Natural killer cell treated with Interleukin-12 subunit alpha and Interleukin-12 subunit beta and Interleukin-15 and Interleukin-18, amount 100 ng/mL, for 72 hours (primary cell): Measurements from ENCODE around the gene METTL26. TPM values are rescaled to one million over a fixed set of nuclear protein-coding genes. Genes with fewer than 3 reads are reported as not detected.

Experiments used
- ATAC-seq, 2 donors: fragments of 150-1000 bp; cut with Tn5 transposase in 1 of 2; sonication (Bioruptor Pico), chemical (Tn5 transposase) in 1 of 2; 2 replicates each; pipeline ENCODE4 v1.10.0; 2021
- DNase-seq: peaks from one replicate; pipeline ENCODE4 v3.0.0; 2022; ENCODE audit warnings: low spot score
- H3K27ac Mint-ChIP-seq, 2 donors: 1 replicate in 1 of 2; 2 replicates in 1 of 2; pipeline ENCODE4 v1.8.0; 2022; ENCODE audit warnings: mixed read lengths in 2 of 2, mild to moderate bottlenecking in 1 of 2, moderate library complexity in 1 of 2
- H3K27me3 Mint-ChIP-seq, 2 donors: 1 replicate in 1 of 2; 2 replicates in 1 of 2; pipeline ENCODE4 v1.8.0; 2022; ENCODE audit warnings: mixed read lengths in 2 of 2
- H3K36me3 Mint-ChIP-seq: one replicate; pipeline ENCODE4 v1.8.0; 2022; ENCODE audit warnings: mixed read lengths
- H3K4me1 Mint-ChIP-seq, 2 donors: 1 replicate in 1 of 2; 2 replicates in 1 of 2; pipeline ENCODE4 v1.8.0; 2022; ENCODE audit warnings: low read depth in 2 of 2, mixed read lengths in 2 of 2, mild to moderate bottlenecking in 1 of 2
- H3K4me3 Mint-ChIP-seq: one replicate; pipeline ENCODE4 v1.8.0; 2022; ENCODE audit warnings: mixed read lengths
- H3K9me3 Mint-ChIP-seq: 2 replicates; pipeline ENCODE4 v1.8.0; 2022; ENCODE audit warnings: mixed read lengths
- total RNA-seq, 2 donors: library from RNA; stranded (reverse); gene quantifications; one replicate each; pipeline ENCODE4 v1.2.3, GENCODE V29; 2022

The METTL26 gene
- total RNA-seq, 2 donors from 2014 or later, result 93.7 to 115 TPM

GRCh38 chr16:624526-625070 is 11.5 kb downstream of the METTL26 start:
- no peaks in the 10 kb centered on the region for H3K4me1 Mint-ChIP-seq
- no peaks in the 10 kb centered on the region for H3K27me3 Mint-ChIP-seq
- no peak overlapping the region for H3K4me3 Mint-ChIP-seq
- no peaks in the 10 kb centered on the region for H3K36me3 Mint-ChIP-seq
- no peak overlapping the region for H3K27ac Mint-ChIP-seq
- DNase-seq, result no peak
- no peak for ATAC-seq
- no peaks in the 10 kb centered on the region for H3K9me3 Mint-ChIP-seq

- no peak for ATAC-seq
- peaks cover 0 to 3% of the 10 kb centered on the region in 2 donors for H3K4me1 Mint-ChIP-seq
- H3K27ac Mint-ChIP-seq, result no peak overlapping the region
- H3K4me3 Mint-ChIP-seq, result no peak overlapping the region
- DNase-seq, result no peak
- H3K36me3 Mint-ChIP-seq, result no peaks in the 10 kb centered on the region
- H3K27me3 Mint-ChIP-seq, result no peaks in the 10 kb centered on the region
- H3K9me3 Mint-ChIP-seq, result no peaks in the 10 kb centered on the region
These were observed 13.2 kb downstream of the METTL26 start for GRCh38 chr16:622920-623280.

- no peaks in the 10 kb centered on the region for H3K27me3 Mint-ChIP-seq
- peaks cover 0 to 3% of the 10 kb centered on the region in 2 donors for H3K4me1 Mint-ChIP-seq
- no peak overlapping the region for H3K4me3 Mint-ChIP-seq
- DNase-seq (no peak), ATAC-seq (no peak)
- H3K9me3 Mint-ChIP-seq, result no peaks in the 10 kb centered on the region
- H3K36me3 Mint-ChIP-seq, result no peaks in the 10 kb centered on the region
- no peak overlapping the region for H3K27ac Mint-ChIP-seq
These were observed 14.5 kb downstream of the METTL26 start for GRCh38 chr16:621526-622105.

- Mint-ChIP-seq H3K4me1 (peaks cover 0 to 3% of the 10 kb centered on the region in 2 donors), H3K27ac (no peak overlapping the region), H3K36me3 (no peaks in the 10 kb centered on the region), H3K4me3 (no peak overlapping the region), H3K27me3 (no peaks in the 10 kb centered on the region), H3K9me3 (no peaks in the 10 kb centered on the region)
- no peak for DNase-seq
- no peak for ATAC-seq
These were observed 15.2 kb downstream of the METTL26 start for GRCh38 chr16:620700-621525.

GRCh38 chr16:619476-620100 is 16.5 kb downstream of the METTL26 start:
- ATAC-seq, result no peak
- no peak overlapping the region for H3K4me3 Mint-ChIP-seq
- no peak for DNase-seq
- H3K27ac Mint-ChIP-seq, result no peak overlapping the region
- peaks cover 0 to 7% of the 10 kb centered on the region in 2 donors for H3K4me1 Mint-ChIP-seq
- no peaks in the 10 kb centered on the region for H3K27me3 Mint-ChIP-seq
- H3K9me3 Mint-ChIP-seq, result no peaks in the 10 kb centered on the region
- no peaks in the 10 kb centered on the region for H3K36me3 Mint-ChIP-seq

- peaks cover 0 to 8% of the 10 kb centered on the region in 2 donors for H3K4me1 Mint-ChIP-seq
- no peak overlapping the region for H3K27ac Mint-ChIP-seq
- H3K36me3 Mint-ChIP-seq, result no peaks in the 10 kb centered on the region
- DNase-seq (no peak), ATAC-seq (no peak)
- no peaks in the 10 kb centered on the region for H3K27me3 Mint-ChIP-seq
- no peak overlapping the region for H3K4me3 Mint-ChIP-seq
- H3K9me3 Mint-ChIP-seq, result no peaks in the 10 kb centered on the region
These were observed 18.2 kb downstream of the METTL26 start for GRCh38 chr16:617855-618254.

GRCh38 chr16:616733-617586 is 19.1 kb downstream of the METTL26 start:
- H3K4me1 Mint-ChIP-seq, result peaks cover 0 to 8% of the 10 kb centered on the region in 2 donors
- DNase-seq (no peak), ATAC-seq (no peak)
- H3K27ac Mint-ChIP-seq, result no peak overlapping the region
- no peak overlapping the region for H3K4me3 Mint-ChIP-seq
- no peaks in the 10 kb centered on the region for H3K36me3 Mint-ChIP-seq
- H3K27me3 Mint-ChIP-seq, result no peaks in the 10 kb centered on the region
- H3K9me3 Mint-ChIP-seq, result no peaks in the 10 kb centered on the region

- Mint-ChIP-seq H3K4me1 (peaks cover 4 to 13% of the 10 kb centered on the region in 2 donors), H3K27me3 (no peaks in the 10 kb centered on the region), H3K4me3 (no peak overlapping the region)
These were observed 21.0 kb downstream of the METTL26 start for GRCh38 chr16:615122-615521.

GRCh38 chr16:610513-611381 is 25.4 kb downstream of the METTL26 start:
- no peak overlapping the region for H3K27ac Mint-ChIP-seq
- H3K4me3 Mint-ChIP-seq, result no peak overlapping the region
- no peaks in the 10 kb centered on the region for H3K36me3 Mint-ChIP-seq
- no peak for DNase-seq
- no peaks in the 10 kb centered on the region for H3K9me3 Mint-ChIP-seq
- H3K4me1 Mint-ChIP-seq, result peaks cover 4 to 10% of the 10 kb centered on the region in 2 donors
- ATAC-seq, result peak; percentile 75 to 76
- no peaks in the 10 kb centered on the region for H3K27me3 Mint-ChIP-seq

More at GRCh38 chr16:615122-615521, 21.0 kb downstream of the METTL26 start:
- no peak for DNase-seq
- Mint-ChIP-seq H3K36me3 (no peaks in the 10 kb centered on the region), H3K9me3 (no peaks in the 10 kb centered on the region), H3K27ac (no peak overlapping the region)
- ATAC-seq, result no peak

- no peak overlapping the region for H3K27ac Mint-ChIP-seq
- H3K9me3 Mint-ChIP-seq, result no peaks in the 10 kb centered on the region
- no peak for ATAC-seq
These were observed 26.1 kb downstream of the METTL26 start for GRCh38 chr16:609984-610383.

GRCh38 chr16:609316-609715 is 26.8 kb downstream of the METTL26 start:
- Mint-ChIP-seq H3K4me3 (no peak overlapping the region), H3K4me1 (peaks cover 4 to 9% of the 10 kb centered on the region in 2 donors), H3K27ac (peak overlapping the region in 1 of 2 donors; percentile 60), H3K27me3 (no peaks in the 10 kb centered on the region), H3K9me3 (no peaks in the 10 kb centered on the region), H3K36me3 (no peaks in the 10 kb centered on the region)
- ATAC-seq (no peak), DNase-seq (no peak)

More at GRCh38 chr16:609984-610383, 26.1 kb downstream of the METTL26 start:
- peaks cover 4 to 14% of the 10 kb centered on the region in 2 donors for H3K4me1 Mint-ChIP-seq
- H3K36me3 Mint-ChIP-seq, result no peaks in the 10 kb centered on the region
- no peak overlapping the region for H3K4me3 Mint-ChIP-seq
- DNase-seq, result no peak
- no peaks in the 10 kb centered on the region for H3K27me3 Mint-ChIP-seq

GRCh38 chr16:608019-608418 is 28.1 kb downstream of the METTL26 start:
- peaks cover 8 to 12% of the 10 kb centered on the region in 2 donors for H3K4me1 Mint-ChIP-seq
- H3K27me3 Mint-ChIP-seq, result no peaks in the 10 kb centered on the region
- H3K27ac Mint-ChIP-seq, result peak overlapping the region in 1 of 2 donors; percentile 69
- H3K9me3 Mint-ChIP-seq, result no peaks in the 10 kb centered on the region
- ATAC-seq (no peak), DNase-seq (no peak)
- no peak overlapping the region for H3K4me3 Mint-ChIP-seq
- no peaks in the 10 kb centered on the region for H3K36me3 Mint-ChIP-seq
